ENCODE data around the gene TBC1D28.
"Not testable (repeated sequence)": the region's sequence is repeated elsewhere in the genome, so short reads cannot be mapped to it uniquely, and the experiment has no call there.

TBC1D28 gene

DNA sequence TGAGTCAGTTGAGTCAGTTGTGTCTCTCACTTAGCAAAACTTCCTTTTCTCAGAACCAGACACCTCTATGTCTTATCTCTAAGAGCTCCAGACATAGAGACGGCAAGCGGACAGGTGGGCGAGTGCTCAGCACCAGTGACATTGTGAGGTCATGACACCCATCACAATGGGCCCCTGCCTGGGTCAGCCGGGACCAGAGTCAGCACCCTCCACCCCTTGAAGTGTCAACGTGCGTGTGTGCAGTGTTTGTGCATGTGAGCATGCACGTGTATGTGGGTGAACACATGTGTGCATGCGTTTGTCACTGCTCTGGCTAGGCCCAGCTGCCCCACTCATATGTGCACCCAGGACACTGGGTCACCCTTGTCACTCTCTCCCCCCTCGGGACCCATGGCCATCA lies at the start of gene TBC1D28:
Gene TBC1D28, minus strand, starts transcription at position 101 of the 400 bp plus-strand sequence. CDS start 3,039 bp downstream, outside the sequence.
- DNase-seq (ENCODE audit: low spot score): not testable (repeated sequence)

DNA sequence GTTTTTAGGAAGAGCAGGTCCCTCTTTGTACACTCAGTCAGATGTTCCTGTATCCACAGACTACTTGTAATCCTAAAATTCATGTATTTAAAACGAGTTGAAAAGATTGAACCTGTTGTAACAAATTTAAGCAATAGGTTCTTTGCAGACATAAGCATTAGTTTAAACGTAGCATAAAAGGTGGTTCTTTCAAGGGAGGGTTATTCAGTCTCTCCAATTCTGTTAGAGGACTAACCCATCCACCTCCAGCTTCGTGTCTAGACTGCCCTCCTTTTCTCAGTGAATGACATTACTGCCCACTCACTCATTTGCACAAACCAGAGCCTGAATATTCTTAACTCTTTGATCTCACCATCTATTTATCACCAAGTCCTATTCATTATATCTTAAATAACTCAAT lies 38.5 kb upstream of the TBC1D28 start:
- DNase-seq (ENCODE audit: low spot score): not testable (repeated sequence)

DNA sequence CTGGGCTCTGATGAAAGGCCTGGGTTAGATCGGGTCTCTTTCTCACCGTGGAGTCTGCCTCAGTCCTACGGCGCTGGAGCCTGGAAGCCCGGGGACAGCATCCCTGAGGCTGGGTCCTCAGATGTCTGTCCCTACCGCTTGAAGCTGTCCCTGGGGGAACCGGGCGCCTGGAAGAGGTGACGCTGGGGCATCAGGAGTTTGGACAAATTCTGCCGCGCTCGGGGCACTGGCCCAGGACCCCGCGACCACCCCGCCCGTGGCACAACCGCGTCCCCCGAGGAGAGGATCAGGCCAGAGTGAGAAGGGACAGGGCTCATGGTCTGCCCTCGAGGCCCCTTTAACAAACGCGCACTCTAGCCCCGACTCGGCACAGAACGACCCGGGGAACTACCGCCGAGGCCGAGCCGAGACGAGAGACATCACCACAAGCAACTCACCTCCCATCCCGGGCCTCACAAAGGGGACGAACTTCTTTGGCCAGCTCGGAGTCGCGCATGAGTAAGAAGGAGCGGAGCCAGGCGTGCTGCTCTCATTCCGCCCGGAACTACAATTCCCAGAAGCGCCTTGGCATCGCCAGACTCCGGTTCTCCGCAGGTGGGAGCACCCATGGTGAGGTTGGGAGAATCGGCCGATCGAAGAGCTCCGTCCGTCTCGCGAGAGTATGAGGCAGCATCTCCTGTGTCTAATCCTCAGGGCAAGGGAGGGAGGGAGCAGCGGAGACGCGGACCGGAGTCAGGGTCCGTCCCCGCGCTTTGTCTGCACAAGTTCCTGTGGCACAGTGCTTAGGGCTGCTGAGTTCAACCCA lies 37.8 kb upstream of the TBC1D28 start, which contains the start of gene FOXO3B:
Gene FOXO3B, minus strand, starts transcription at position 548 of the 805 bp plus-strand sequence. CDS start 663 bp downstream, outside the sequence.
- peak; percentile 92 for DNase-seq (ENCODE audit: low spot score)

DNA sequence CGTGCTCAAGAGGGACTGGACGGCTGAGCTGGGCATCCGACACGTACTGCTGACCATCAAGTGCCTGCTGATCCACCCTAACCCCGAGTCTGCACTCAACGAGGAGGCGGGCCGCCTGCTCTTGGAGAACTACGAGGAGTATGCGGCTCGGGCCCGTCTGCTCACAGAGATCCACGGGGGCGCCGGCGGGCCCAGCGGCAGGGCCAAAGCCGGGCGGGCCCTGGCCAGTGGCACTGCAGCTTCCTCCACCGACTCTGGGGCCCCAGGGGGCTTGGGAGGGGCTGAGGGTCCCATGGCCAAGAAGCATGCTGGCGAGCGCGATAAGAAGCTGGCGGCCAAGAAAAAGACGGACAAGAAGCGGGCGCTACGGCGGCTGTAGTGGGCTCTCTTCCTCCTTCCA lies 33.2 kb upstream of the TBC1D28 start:
- DNase-seq (ENCODE audit: low spot score): not testable (repeated sequence)

DNA sequence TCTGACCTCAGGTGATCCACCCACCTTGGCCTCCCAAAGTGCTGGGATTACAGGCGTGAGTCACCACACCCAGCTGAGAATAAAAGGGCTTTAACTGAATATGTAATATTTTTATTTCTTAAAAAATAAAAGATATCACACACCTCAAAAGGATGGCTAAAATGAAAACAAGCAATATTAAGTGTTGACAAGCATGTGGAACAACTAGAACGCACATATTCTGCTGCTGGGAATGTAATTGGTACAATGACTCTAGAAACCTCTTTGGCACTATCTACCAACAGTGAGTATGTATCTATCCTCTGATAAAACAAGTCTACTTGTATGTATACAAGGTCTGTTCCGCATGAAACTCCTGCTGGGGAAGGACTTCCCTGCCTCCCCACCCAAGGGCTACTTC lies 32.7 kb upstream of the TBC1D28 start:
- not testable (repeated sequence) for DNase-seq (ENCODE audit: low spot score)

DNA sequence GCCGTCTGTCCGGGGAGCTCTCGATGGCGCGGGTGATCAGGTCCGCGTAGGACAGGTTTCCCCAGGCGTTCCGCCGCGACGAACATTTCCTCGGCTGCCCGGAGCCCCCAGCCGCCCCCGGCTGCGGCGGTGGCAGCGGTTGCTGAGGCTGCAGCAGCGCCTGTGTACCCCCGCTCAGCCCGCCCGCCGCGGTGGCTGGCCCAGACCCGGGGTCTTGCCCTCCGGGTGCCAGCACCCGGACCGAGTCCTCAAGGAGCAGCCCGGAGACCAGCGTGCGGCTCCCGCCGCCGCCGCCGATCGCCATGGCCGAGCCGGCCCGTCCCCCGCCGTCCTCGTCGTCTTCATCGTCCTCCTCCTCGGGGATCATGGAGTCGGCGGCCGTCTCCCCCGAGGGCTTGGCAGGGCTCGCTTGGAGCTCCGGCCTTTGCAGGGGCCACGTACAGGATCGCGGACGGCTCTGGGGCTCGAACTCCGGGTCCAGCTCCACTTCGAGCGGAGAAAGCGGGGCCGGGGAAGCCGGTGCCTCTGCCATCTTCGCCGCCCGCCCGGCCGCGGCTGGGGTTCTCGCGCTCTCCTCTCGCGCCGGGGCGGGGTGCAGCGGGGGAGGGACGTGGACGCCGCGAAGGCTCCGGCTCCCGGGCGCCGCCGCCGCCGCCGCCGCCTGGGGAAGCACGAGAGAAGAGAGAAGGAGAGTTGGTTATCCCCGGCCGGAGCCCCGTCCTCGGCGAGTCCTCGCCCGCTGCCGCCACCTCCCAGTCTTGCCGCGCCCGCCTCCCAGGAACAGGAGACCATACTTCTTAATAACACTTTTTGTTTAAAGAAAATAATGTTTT lies 28.4 kb upstream of the TBC1D28 start:
- not testable (repeated sequence) for DNase-seq (ENCODE audit: low spot score)

DNA sequence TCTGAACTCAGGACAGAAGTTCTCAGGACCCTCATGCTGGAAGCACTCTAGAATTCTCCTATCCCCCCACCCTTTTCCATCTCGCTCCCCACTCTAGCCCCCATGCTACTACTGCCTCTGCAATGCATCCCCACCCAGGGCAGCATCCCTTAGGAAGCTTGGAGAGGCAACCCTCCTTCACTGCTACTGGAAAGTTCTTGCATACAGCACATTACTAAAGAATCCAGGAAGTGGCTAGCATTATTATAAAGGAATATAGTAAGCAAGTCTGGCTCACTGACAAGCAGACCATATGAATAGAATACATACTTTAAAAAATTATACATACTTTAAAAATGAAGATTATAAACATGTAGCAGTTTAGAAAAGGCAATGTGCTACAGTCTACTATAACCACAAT lies 24.4 kb upstream of the TBC1D28 start:
- not testable (repeated sequence) for DNase-seq (ENCODE audit: low spot score)

DNA sequence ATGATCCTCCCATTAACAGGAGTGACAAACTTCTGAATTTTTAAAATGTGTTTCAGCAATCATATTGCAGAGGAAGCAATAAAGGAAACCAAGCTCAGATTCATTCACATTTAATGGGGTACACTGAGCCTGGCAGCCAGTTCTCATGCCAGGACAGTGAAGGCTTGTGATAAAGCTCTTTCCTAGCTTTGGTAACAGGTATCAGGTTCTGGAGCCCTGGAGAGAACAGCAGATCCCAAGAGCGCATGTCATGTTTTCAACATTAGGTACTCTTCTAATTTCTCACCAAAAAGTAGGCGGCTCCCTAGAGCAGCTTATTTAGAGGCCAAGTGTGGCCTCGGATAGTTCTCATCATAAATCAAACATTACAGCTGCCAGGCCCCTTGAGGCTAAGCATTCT lies 23.3 kb upstream of the TBC1D28 start:
- not testable (repeated sequence) for DNase-seq (ENCODE audit: low spot score)

DNA sequence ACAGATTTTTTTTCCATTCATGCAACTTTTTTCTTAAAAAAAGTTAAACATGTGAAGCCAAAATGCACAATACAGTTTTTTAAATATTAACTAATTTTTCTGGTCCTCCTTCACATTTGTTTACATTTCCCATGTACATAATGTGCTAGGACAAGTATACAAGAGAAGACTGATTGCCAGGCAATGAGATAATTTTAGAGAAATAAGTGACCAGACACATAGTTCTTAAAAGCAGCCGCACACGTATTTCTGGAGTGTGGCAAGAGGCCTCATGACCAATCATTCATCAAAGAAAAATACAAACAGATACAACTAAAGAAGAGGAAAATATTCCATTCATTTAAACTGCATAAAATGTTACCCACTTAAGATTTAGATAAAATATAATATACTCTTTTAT lies 22.1 kb upstream of the TBC1D28 start:
- not testable (repeated sequence) for DNase-seq (ENCODE audit: low spot score)

DNA sequence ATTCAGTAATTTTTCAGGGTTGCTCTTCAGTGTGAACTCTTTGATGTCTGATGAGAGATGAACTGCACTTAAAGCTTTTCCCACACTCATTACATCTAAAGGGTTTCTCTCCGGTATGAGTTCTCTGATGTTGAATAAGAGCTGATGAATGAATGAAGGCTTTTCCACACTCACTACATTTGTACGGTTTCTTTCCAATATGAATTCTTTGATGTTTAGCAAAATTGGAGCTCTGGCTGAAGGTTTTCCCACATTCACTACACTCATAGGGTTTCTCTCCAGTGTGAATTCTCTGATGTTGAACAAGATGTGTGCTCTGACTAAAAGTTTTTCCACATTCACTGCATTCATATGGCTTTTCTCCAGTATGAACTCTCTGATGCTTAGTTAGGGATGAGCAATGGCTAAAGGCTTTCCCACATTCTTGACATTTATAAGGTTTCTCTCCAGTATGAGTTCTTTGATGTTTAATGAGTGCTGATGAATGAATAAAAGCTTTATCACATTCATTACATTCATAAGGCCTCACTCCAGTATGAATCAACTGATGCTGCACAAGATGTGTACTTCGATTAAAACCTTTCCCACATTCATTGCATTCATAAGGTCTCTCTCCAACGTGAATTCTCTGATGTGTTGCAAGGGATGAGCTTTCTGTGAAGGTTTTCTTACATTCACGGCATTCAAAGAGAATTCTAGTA lies 17.9 kb upstream of the TBC1D28 start:
- not testable (repeated sequence) for DNase-seq (ENCODE audit: low spot score)

DNA sequence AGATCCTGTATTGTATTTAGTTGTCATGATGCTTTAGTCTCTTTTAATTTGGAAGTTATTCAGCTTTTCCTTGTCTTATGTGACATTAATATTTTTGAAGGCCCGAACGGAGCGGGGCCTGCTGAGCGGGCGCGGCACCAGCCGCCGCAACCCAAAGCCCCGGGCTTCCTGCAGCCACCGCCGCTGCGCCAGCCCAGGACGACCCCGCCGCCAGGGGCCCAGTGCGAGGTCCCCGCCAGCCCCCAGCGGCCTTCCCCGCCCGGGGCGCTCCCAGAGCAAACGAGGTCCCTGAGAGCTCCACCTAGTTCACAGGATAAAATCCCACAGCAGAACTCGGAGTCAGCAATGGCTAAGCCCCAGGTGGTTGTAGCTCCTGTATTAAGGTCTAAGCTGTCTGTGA lies 5.9 kb upstream of the TBC1D28 start:
- not testable (repeated sequence) for DNase-seq (ENCODE audit: low spot score)

DNA sequence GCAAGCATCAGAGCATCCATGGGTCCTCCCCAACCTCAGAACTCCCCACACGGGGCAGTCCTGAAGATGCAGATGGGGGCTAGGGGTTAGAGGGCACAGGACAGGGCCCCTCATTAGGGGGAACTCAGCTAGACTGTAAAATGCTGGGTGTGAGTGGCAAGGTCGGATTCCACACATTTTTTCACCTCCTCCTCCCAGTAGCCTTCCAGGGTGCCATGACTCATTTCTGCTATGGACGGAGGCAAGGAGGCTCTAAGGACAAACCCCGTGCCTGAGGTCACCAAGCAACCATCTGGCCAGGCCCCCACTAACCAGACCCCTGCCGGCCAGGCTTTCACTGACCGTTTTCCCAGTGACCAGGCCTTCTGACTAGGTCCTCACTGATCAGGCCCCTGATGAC lies 1.1 kb downstream of the TBC1D28 start:
- not testable (repeated sequence) for DNase-seq (ENCODE audit: low spot score)

DNA sequence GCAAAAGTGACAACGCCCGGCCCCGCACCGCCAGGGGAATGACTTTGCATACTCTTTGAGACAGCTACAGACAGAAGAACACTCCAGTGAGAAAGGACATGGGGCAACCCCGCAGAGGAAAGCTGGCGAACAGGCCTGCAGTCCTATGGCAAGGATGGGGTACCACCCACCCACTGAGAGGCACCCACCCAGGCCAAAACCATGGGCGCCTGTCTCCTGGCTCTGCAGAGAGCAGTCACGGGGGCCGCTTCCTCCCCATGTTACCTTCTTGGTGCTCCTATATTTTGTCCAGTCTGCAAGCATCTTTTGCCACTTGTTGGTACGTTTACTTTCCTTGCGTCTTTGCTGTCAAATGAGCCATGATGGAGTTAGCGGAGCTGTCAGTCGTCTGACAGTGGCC lies 5.8 kb downstream of the TBC1D28 start:
- DNase-seq (ENCODE audit: low spot score): not testable (repeated sequence)

DNA sequence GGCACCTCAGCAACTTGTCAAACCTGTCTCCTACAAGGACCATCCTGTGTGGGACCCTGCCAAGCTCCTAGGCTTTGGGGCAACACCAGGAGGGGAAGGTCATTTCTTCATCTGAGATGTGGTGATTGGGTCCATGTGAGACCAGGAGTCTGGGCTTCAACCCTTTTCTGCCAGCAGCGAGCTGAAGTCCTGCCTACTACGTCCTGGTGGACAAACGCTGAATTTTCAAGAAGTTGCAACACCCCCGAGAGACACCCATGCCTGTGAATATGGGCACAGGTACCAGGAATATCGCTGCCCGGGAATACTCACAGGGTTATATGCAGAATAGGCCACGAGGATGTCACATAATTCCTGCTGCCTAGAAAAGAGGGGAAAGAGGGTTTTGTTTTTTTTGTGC lies 8.0 kb downstream of the TBC1D28 start:
- DNase-seq (ENCODE audit: low spot score): not testable (repeated sequence)

DNA sequence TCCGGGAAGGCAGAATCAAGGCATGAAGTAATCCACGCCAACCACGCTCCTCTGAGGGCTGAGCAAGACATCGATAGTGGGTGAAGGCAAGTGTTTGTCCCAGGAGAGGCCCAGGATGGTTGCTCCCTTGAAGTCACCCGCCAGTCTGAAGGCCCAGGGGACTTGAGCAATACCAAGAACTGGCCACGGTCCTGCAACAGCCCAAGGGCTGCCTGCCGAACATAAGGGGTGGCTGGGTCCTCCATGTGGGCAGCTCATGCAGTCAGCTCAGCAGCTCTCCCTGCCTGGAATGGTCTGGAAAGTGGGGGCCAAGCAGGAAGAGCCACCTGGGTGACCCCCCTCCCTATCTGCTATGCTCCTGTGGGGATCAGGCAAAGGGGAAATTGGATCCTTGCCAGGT lies 8.4 kb downstream of the TBC1D28 start:
- DNase-seq (ENCODE audit: low spot score): not testable (repeated sequence)

DNA sequence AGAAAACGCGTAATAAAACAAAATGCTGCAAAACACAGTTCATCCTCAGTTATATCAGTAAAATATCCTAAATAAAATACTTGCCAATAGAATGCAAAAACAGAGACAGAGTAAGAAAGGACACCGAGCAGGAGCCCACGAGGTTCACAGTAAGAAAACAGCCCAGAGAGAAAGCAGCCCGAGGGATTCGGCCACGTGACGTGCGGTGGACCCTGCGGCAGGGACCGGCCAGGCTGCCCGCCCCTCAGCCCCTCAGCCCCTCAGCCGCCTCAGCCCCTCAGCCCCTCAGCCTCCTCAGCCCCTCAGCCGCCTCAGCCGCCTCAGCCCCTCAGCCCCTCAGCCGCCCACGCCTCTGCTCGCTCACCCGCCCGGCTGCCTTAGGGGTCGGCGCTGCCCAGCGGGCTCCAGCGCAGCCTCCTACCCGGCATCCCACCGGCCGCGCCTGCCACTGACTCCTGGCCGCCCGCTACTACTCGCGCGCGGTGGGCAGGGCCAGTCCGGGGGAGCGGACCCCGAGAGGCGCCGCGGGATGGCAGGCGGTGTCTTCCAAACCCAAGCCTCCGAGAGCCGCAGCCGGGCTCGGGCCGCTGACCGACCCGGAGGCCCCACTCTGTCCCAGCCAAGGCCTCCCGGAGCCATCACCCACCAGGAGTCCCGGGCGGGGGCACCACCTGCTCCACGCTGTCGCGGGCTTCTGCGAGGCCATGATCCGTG lies 9.5 kb downstream of the TBC1D28 start:
- not testable (repeated sequence) for DNase-seq (ENCODE audit: low spot score)

DNA sequence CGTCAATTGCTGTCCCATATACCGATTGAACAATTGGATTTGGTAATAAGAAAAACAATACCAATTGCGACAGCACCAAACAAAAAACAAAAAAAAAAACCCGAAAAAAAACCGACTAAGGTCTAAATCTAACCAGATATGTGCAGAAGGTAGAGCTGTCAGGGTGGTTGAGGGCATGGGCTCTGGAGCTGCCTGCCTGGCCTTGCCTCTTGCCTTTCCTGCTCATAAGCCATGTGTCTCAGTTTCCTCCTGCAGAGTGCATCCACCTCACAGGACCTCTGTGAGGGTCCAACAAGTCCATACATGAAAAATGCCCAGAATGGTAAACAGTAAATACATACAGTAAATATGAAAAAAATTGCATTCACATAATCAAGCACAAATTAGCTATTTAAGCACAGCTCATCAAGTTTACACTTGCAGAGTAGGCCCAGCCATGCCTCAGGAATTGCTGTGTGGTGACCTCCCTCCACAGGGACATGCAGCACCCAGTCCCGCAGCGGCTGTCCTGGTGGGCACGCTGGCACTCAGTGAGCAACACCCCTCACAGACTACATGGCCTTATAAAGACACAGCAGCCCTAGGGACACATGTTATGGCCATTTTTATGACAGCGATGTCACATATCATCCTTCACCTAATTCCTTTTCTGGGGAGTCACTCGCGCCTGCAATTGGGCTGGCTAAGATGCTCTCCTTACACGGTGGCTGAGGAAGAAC lies 17.9 kb downstream of the TBC1D28 start:
- no peak for DNase-seq (ENCODE audit: low spot score)

DNA sequence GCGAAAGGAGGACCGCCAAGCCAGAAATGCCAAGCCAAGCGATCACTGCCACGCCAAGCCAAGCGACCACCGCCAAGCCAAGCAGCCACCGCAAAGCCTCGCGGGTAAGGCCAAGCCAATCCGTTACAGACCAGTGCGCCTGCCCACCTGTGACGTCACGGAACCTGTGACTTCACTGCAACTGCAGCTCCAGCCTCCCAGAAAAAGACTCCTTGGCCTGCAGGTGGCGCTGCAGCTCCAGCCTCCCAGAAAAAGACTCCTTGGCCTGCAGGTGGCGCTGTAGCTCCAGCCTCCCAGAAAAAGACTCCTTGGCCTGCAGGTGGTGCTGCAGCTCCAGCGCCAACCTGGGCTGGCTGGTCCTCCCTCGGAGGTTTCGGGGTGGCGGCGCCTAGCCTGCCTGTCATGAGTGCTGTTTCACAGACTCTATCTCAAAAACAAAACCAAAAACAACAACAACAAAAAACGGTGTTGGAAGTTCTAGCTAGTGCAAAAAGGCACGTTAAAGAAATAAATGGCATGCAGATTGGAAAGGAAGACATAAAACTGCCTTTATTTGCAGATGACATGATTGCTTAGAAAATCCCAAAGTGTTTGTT lies 18.6 kb downstream of the TBC1D28 start:
- not testable (repeated sequence) for DNase-seq (ENCODE audit: low spot score)

DNA sequence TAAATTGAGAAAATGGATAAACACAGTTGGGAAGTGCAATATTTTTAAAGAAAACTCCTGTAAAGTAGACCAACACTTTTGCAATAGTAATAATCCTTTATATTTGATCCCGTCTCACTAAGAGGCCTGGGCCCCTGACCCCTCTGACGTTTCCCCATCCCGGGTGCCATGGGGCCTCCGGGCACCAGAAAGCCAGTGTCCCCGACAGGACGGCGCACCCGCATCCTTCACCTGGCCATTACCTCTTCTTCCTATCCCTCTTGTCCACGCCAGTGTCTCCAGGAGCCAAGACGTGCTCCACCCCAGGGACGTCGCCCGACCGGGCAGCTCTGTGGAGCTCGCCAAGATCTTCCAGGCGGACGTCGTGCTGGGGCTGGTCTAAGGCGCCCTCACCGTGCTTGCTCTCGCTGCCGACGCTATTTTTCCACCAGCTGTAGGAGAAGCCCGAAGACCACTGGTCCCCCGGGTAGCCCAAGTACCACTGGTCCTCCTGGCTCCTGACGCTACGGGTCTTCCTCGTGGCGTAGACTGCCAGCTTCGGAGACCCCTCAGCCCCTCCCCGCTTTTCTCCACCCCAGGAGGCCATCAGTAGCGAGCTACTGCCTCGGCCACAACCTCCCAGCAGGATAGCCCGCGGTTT lies 19.2 kb downstream of the TBC1D28 start:
- not testable (repeated sequence) for DNase-seq (ENCODE audit: low spot score)

DNA sequence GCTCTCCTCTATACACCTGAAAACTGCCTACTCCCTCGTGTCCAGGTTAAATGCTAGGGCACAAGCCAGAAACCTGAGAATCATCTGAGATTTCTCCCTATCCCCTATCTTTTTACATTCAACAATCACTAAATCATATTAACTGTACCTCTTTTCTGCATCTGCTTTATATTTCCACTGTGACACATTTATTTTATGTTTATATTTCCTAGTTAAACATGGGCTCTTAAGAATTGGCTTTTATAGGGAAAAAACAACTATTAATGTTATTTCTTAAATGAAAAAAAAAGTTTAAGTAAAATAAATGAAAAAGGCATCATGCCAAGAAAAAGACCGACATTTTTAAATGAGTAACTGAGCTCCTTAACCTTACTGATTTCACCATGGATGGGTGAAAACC lies 26.6 kb downstream of the TBC1D28 start:
- DNase-seq (ENCODE audit: low spot score): not testable (repeated sequence)

All from SW480 (cell line).